ENCODE data around the gene FAM20A.

DNA sequence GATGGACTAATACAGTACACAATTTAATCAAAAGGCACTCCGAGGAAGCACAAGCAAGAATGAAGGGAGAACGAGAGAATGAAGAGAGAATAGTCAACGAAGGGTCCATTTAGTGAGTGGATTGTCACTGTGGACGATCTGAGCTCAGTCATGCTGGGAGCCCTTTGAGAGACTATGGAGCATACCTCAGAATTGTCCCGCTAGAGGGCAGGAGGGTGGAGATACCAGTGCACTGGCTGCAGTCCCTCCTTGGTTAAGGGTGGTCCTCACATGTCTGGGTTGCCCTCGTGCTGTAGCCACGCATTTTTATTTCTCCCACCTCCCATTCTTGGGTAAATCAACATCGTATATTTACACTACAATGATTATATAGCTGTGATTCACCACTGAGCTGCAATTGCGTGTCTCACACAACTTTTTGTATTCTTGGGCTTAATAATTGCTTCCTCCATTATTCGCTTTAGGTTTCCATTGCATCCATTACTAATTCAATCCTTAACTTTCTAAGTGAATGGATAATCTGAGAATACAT lies 33.2 kb upstream of the FAM20A start:
- TF ChIP-seq, protein P1, sequence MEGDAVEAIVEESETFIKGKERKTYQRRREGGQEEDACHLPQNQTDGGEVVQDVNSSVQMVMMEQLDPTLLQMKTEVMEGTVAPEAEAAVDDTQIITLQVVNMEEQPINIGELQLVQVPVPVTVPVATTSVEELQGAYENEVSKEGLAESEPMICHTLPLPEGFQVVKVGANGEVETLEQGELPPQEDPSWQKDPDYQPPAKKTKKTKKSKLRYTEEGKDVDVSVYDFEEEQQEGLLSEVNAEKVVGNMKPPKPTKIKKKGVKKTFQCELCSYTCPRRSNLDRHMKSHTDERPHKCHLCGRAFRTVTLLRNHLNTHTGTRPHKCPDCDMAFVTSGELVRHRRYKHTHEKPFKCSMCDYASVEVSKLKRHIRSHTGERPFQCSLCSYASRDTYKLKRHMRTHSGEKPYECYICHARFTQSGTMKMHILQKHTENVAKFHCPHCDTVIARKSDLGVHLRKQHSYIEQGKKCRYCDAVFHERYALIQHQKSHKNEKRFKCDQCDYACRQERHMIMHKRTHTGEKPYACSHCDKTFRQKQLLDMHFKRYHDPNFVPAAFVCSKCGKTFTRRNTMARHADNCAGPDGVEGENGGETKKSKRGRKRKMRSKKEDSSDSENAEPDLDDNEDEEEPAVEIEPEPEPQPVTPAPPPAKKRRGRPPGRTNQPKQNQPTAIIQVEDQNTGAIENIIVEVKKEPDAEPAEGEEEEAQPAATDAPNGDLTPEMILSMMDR (conservative IDR thresholded peaks at IDR 0.05 in 1 of 2, IDR thresholded peaks at IDR 0.05 in 1 of 2; ENCODE audit: extremely low read depth in 1 of 2, insufficient read depth in 1 of 2, low read depth in 1 of 2, low read length in 2 of 2), result no peak
- no peak for TF ChIP-seq EZH2 (IDR thresholded peaks at IDR 0.05; ENCODE audit: borderline replicate concordance, low read length)

All from mammary epithelial cell (primary cell).